ENCODE measurements around the gene HES5. TPM values are rescaled to one million over a fixed set of nuclear protein-coding genes. Genes with fewer than 3 reads are reported as not detected.

Gene HES5
- total RNA-seq, 2 experiments from 2014 or later, result 0.21 to 0.23 TPM

- POLR2A ChIA-PET, result no interaction called here
- CTCF ChIA-PET, result no interaction called here
These were observed 30.8 kb downstream of the HES5 start for GRCh38 chr1:2499260-2499659.

DNA sequence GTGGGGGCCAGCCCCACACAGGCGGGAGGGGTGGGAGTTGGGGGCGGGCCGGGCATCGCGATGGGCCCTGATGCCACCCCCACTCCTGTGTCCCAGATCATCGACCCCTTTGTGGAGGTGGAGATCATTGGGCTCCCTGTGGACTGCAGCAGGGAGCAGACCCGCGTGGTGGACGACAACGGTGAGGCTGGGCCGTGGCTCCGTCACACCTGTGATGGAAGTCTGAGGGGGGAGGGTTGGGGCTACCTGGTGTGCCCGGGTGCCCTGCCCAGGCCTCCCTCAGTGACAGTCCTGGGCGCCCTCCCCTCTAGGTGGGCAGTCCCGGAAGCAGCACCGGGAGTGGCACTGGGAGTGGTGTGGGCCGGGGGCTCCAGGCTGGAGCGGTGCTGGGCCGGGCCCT, 31.4 kb downstream of the HES5 start:
- ChIA-PET POLR2A (no interaction called here), CTCF (no interaction called here)

DNA sequence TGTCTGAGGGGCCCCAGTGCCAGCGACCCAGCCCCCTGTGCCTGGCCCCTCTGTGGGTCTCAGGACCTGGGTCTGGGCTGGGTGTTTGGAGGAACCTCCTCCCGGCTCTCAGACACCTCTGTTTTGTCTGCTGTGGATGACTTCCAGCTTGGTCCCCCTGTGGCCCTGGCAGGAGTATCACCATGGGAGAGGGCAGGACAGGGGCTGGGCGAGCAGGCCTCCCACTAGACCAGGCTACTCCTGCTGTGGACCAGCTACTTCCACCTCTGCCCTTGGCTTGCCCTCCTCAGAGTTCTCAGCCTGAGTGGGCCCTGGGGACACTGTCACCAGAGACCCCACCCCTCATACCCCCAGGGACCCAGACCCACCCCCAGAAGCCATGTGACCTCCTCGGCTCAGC, 32.2 kb downstream of the HES5 start:
- ChIA-PET POLR2A (interaction anchor here (0.7 kb wide), 1 partner anchor 9 kb away, joined by 3 read pairs; no protein-coding TSS in a partner anchor), CTCF (interaction anchor here (0.9 to 1.4 kb wide), 3 partner anchors 9 to 50 kb away, joined by 3 read pairs; no protein-coding TSS in a partner anchor)

- POLR2A ChIA-PET, result no interaction called here
- CTCF ChIA-PET, result interaction anchor here (1.1 to 1.4 kb wide), 2 partner anchors 10 to 51 kb away, joined by 3 read pairs; no protein-coding TSS in a partner anchor
These were observed 33.3 kb downstream of the HES5 start for GRCh38 chr1:2496746-2497145.

GRCh38 chr1:2496087-2496622, 33.9 kb downstream of the HES5 start:
- ChIA-PET POLR2A (no interaction called here), CTCF (interaction anchor here (1.1 to 1.4 kb wide), 2 partner anchors 10 to 52 kb away, joined by 3 read pairs; no protein-coding TSS in a partner anchor)

GRCh38 chr1:2495546-2495945, 34.5 kb downstream of the HES5 start:
- CTCF ChIA-PET, result no interaction called here

DNA sequence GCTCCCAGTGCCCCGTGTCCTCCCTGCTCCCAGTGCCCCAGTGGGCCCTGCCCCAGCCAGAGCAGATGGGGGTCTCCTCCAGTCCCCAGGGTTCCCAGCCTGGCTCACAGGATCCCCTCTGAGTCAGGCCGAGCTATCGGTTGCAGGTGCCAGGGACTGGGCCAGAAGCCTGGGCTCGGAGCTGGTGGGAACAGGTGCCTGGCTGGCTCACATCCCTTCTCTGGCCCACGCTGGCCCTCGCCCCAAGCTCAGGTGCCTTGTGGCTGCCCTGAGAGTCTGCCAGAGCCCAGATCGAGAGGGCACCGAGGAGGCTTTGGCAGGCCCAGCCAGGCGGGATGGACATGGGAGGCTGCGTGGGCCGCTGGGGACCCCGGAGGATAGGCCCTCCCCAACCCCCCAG, 35.0 kb downstream of the HES5 start:
- ChIA-PET CTCF (no interaction called here), POLR2A (no interaction called here)

More at GRCh38 chr1:2495546-2495945, 34.5 kb downstream of the HES5 start:
- POLR2A ChIA-PET, result no interaction called here

GRCh38 chr1:2494323-2494693, 35.8 kb downstream of the HES5 start:
- CTCF ChIA-PET, result interaction anchor here (0.9 kb wide), 1 partner anchor 13 kb away, joined by 3 read pairs; no protein-coding TSS in a partner anchor

GRCh38 chr1:2493691-2494322, 36.3 kb downstream of the HES5 start:
- ChIA-PET POLR2A (no interaction called here), CTCF (interaction anchor here (0.9 kb wide), 1 partner anchor 14 kb away, joined by 3 read pairs; no protein-coding TSS in a partner anchor)

More at GRCh38 chr1:2494323-2494693, 35.8 kb downstream of the HES5 start:
- POLR2A ChIA-PET, result no interaction called here

DNA sequence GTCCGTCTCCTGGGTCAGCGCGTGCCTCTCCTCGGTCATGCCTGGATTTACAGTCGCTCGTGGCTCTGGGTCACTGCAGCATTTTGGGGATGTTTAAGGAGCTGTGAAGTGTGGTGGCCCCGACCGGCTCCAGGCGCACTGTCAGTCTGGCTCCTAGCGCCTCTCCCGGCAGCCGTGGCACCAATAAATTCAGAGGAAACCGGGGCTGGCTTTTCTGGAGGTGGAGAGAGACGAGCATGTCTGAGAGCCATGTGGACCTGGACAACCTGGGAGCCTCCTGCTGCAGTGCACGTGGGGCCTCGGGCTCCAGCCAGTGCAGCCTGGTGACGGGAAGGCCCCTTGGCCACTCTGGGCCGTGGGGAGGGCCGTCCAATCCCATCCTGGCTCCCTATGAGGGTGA, 36.8 kb downstream of the HES5 start:
- ChIA-PET POLR2A (no interaction called here), CTCF (no interaction called here)

- CTCF ChIA-PET, result no interaction called here
These were observed 38.0 kb downstream of the HES5 start for GRCh38 chr1:2492091-2492490.

DNA sequence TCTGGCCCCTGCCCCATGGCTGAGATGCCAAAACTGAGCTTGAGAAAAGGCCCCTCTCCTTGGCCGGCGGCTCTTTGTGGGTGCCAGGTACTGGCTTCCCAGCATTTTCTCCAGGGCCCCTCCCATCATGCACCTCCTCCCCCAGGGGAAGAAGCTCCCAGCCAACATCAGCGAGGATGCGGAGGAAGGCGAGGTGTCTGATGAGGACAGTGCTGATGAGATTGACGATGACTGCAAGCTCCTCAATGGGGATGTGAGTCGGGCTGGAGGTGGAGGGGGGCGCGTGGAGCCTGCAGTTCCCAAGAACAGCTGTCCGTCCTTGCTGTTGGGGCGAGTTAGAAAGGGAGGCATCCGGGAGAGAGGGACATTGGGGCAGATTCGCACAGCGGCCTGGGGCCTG, 40.4 kb downstream of the HES5 start:
- ChIA-PET CTCF (interaction anchor here (0.9 kb wide), 1 partner anchor 964 kb away, joined by 3 read pairs; no protein-coding TSS in a partner anchor), POLR2A (no interaction called here)

More at GRCh38 chr1:2492091-2492490, 38.0 kb downstream of the HES5 start:
- POLR2A ChIA-PET, result no interaction called here

DNA sequence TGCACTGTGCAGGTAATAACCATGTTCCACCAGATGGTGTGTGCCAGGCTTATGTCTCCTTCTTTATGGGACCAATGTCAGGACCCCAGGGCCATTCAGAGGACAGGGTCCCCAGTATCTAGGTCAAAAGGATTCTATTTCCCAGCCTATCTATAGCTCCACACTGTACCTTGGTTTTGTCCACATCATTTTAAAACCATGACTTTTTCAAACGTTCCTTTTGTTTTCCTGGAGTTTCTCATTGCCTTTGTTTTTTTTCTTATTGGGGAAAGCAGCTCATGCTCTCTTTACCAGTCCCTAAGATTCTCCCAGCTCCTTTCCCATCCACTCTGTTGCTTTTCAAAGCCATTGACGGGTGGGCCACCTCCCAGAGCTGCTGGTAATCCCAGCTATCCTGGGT, 41.4 kb downstream of the HES5 start:
- POLR2A ChIA-PET, result interaction anchor here (0.6 to 0.7 kb wide), 2 partner anchors 9 to 11 kb away, joined by 3 to 9 read pairs; no protein-coding TSS in a partner anchor
- CTCF ChIA-PET, result interaction anchor here (0.9 to 1.0 kb wide), 2 partner anchors 9 to 964 kb away, joined by 3 read pairs; no protein-coding TSS in a partner anchor

- ChIA-PET POLR2A (no interaction called here), CTCF (no interaction called here)
These were observed 43.5 kb downstream of the HES5 start for GRCh38 chr1:2486558-2486957.

GRCh38 chr1:2486041-2486440, 44.0 kb downstream of the HES5 start:
- POLR2A ChIA-PET, result no interaction called here
- CTCF ChIA-PET, result no interaction called here

- ChIA-PET POLR2A (no interaction called here), CTCF (no interaction called here)
These were observed 46.1 kb downstream of the HES5 start for GRCh38 chr1:2483970-2484369.

DNA sequence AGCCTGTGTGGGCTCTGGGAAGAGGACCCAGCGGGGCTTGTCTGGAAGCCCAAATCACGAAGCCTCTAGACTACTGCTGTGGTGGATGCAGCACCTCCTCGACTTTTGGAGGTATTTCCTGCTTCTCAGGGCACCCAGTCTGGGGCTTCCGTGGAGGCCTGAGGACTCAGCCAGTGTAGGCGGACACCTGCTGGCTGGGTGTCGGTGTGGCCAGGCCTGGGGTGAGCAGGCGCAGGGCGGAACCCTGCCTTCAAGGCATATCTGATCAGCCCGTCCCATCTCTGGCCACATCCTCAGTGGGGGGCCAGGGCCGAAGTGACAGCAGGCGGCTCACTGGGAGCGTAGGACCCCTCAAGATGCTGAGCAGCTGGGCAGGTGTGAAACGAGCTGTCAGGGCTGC, 47.0 kb downstream of the HES5 start:
- CTCF ChIA-PET, result no interaction called here

GRCh38 chr1:2482588-2482987, 47.5 kb downstream of the HES5 start:
- ChIA-PET CTCF (no interaction called here), POLR2A (no interaction called here)

More for the DNA sequence above, 47.0 kb downstream of the HES5 start:
- POLR2A ChIA-PET, result no interaction called here

GRCh38 chr1:2481885-2482284, 48.2 kb downstream of the HES5 start:
- CTCF ChIA-PET, result no interaction called here

DNA sequence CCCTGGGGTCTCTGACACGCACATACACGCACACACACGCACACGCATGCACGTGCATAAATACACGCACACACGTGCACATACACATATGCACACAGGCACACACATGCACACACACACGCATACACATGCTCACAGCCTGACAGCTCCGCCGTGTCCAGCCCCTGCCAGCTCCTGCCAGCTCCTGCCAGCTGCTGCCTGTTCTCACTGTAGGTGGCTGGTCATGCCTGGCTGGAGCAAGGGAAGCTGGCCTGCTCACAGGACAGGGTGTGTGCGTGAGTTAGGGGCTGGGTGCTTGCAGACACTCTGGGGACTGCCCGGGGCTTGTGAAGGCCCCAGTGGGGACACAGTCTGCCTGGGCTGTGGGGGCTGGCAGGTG, 49.1 kb downstream of the HES5 start:
- ChIA-PET POLR2A (no interaction called here), CTCF (interaction anchor here (0.6 kb wide), 1 partner anchor 292 kb away, joined by 7 read pairs; no protein-coding TSS in a partner anchor)

More at GRCh38 chr1:2481885-2482284, 48.2 kb downstream of the HES5 start:
- POLR2A ChIA-PET, result no interaction called here

- POLR2A ChIA-PET, result no interaction called here
- CTCF ChIA-PET, result interaction anchor here (0.6 kb wide), 1 partner anchor 292 kb away, joined by 7 read pairs; no protein-coding TSS in a partner anchor
These were observed 49.7 kb downstream of the HES5 start for GRCh38 chr1:2480236-2480985.

Measured in activated CD8-positive, alpha-beta memory T cell treated with anti-CD3 and anti-CD28 coated beads for 36 hours (primary cell).